LNCaP clone FGC (cell line): ENCODE results near the gene SORL1.
A peak's percentile ranks its signal among the peaks of the same experiment; 100 is the strongest.

Experiments
- DNase-seq: peaks from one replicate; pipeline ENCODE4 v3.0.0-alpha.2; 2011; ENCODE audit warnings: low read depth
- H3K4me3 ChIP-seq: 2 replicates; pipeline ENCODE4 v1.5.1; 2011; ENCODE audit warnings: mild to moderate bottlenecking, low read depth, low read length, control low read depth
- TF ChIP-seq, protein P1 (sequence below): IDR thresholded peaks from 2 replicates; pipeline ENCODE4 v1.5.1; 2012; ENCODE audit warnings: mild to moderate bottlenecking; ENCODE audit not compliant: control insufficient read depth, insufficient read depth; ENCODE audit errors: extremely low read depth

The SORL1 gene

DNA sequence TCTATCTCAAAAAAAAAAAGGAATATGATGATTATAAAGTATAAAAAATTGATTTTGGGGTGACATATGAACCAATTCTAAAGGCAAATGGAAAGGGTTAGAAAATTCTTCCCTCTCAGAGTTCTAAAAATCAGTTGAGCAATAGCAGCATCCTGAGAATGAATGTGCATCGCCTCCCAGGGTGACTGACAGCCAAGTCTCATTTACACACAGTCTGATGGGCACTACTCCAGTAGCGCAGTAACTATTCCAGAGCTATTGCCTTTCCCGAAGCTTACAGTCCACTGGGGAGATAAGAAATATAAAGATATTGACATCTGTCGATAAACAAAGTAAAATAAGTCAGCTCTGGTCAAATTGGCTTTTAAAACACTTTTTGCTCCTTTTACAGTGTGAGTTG is 32.3 kb upstream of the SORL1 start:
- DNase-seq, result peak; percentile 39
- no peak overlapping the region for H3K4me3 ChIP-seq
- TF ChIP-seq, protein P1, sequence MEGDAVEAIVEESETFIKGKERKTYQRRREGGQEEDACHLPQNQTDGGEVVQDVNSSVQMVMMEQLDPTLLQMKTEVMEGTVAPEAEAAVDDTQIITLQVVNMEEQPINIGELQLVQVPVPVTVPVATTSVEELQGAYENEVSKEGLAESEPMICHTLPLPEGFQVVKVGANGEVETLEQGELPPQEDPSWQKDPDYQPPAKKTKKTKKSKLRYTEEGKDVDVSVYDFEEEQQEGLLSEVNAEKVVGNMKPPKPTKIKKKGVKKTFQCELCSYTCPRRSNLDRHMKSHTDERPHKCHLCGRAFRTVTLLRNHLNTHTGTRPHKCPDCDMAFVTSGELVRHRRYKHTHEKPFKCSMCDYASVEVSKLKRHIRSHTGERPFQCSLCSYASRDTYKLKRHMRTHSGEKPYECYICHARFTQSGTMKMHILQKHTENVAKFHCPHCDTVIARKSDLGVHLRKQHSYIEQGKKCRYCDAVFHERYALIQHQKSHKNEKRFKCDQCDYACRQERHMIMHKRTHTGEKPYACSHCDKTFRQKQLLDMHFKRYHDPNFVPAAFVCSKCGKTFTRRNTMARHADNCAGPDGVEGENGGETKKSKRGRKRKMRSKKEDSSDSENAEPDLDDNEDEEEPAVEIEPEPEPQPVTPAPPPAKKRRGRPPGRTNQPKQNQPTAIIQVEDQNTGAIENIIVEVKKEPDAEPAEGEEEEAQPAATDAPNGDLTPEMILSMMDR, result no peak

DNA sequence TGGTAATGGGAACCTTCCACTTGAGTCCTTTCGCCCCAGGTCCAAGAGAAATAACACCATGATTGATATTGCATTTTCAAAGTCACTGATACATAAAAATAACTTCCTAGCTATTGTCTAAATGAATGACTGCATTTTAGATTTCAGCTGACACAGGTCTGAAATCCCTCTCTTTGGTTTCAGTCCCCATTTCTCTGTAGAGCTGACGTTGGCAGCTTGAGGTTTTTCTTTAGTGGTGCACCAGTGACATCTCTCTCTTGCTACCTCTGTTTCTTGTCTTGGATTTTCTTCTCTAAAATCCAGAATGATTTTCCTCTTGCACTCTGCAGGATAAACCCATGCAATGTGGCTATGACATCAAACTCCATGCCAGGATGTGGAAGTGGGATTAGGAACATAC is 31.7 kb upstream of the SORL1 start:
- no peak overlapping the region for H3K4me3 ChIP-seq
- DNase-seq, result no peak
- TF ChIP-seq, protein P1, result no peak

DNA sequence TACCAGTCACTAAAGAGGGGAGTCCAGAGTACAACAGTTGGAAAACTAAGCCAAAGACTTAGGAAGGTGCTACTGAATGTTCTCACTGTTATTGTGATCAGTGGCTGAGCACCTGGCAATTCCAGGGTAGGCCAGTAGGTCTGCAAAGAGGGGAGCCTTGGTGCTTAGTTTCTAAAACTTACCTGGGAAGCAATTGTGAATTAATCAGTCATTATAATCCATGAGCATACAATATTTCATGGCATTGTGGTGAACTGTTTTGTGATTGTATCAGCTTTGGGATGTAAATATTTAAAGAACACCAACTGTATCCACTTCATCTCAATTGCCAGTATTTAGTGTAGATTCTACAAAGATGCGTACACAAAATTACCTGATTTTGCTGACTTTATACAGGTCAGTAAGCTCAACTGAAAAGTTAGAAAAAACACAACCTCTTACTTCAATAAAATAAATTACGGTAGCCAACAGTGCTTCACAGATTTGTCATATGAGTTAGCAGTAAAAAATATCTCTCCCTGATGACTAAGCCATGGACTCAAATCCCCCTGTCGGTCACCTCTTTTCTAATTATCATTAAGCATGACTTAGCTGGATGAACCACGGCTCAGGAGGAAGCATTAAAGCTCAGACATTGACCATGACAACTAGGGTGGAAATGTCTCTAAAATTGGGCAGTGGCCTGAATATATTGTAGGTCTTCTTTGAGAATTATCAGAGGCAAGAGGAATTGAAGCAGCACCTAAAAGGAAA is 30.8 kb upstream of the SORL1 start:
- TF ChIP-seq, protein P1, result no peak
- DNase-seq, result no peak

DNA sequence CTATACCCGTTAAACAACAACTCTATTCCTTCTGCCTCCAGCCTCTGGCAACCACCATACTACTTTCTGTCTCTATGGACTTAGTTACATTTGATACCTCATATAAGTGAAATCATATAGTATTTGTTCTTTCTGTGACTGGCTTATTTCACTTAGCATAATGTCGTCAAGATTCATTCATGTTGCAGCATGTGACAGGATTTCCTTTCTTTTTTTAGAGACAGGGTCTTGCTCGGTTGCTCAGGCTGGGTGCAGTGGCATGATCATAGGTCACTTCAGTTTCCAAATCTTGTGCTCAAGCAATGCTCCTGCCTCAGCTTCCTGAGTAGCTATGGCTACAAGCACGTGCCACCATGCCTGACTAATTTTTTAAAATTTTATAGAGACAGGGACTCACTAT is 29.4 kb upstream of the SORL1 start:
- TF ChIP-seq, protein P1, result no peak
- no peak for DNase-seq
- no peak overlapping the region for H3K4me3 ChIP-seq

More for the DNA sequence above, 30.8 kb upstream of the SORL1 start:
- no peak overlapping the region for H3K4me3 ChIP-seq

DNA sequence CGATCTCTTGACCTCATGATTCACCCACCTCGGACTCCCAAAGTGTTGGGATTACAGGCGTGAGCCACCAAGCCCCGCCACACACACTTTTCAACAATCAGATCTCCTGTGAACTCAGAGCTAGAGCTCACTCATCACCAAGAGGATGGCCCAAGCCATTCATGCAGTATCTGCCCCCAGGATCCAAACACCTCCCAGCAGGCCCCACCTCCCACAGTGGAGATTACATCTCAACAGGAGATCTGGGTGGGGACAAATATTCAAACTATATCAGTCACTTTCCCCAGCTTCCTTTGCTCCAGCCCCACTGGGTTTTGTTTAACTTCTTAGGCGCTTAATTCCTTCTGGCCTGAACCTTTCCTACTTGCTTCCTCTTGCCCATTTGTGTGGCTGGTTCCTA is 26.3 kb upstream of the SORL1 start:
- DNase-seq, result no peak
- no peak overlapping the region for H3K4me3 ChIP-seq
- TF ChIP-seq, protein P1, result no peak

DNA sequence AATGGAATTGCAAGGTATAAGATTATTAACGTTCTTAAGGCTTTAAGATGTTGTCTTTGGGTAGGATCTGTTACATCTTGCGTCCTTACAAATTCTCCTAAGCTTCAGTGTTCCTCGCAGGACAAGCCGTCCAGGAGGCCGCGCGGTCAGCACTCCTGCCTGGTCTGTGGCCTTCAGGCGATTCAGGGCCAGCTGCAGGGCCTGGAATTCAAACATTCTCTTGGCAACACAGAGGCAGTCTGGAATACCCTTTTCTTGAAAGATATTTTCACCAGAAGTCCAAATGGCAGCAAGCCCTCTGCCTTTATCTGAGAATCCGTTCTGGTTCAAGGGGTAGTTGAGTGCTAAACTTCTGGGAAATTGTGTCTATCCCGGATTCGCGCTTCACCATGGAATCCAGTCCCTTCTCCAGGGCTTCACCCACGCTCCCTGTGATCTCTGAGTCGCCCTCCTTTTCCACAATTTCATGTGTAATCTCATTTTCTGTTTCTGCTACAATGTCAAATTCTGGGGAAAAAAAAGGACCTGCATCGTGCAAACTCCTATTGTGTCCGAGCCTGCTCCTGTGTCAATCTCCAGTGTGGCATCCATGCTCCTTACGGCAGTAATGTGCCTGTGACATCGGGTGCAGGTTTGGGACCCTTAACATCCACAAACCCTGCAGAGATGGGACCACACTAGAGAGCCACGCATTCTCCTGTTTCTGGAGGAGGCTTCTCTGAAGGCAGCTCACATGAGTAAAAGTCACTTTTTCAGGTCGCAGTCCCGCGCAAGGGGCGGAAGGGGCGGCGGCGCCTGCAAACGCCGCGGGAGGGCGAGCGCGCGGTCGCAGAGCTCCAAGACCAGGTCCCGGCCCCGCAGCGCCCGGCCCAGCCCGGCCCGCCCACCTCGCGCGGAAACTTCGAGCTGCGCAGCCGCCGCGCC is 25.4 kb upstream of the SORL1 start:
- no peak overlapping the region for H3K4me3 ChIP-seq
- no peak for DNase-seq
- TF ChIP-seq, protein P1, result no peak
